Naive thymus-derived CD8-positive, alpha-beta T cell (primary cell): ENCODE results near the gene RPIA. TPM values are rescaled to one million over a fixed set of nuclear protein-coding genes. Genes with fewer than 3 reads are reported as not detected.

Experiments used
- ATAC-seq, 2 donors: fragments of 150-1000 bp; cut with Tn5 transposase in 1 of 2; sonication (Bioruptor Pico), chemical (Tn5 transposase) in 1 of 2; 1 replicate in 1 of 2; 2 replicates in 1 of 2; pipeline ENCODE4 v1.10.0; 2021; ENCODE audit warnings: mild to moderate bottlenecking in 2 of 2, moderate library complexity in 2 of 2
- POLR2A ChIA-PET: fragments of 350-600 bp; sonication (Branson Sonifier 250); formaldehyde crosslinking; loops from one replicate; lab custom pipeline; 2021; ENCODE audit warnings: antibody characterized with exemption; lab: Charles Lee
- DNase-seq, 10 donors: peaks; one replicate each; pipeline versions ENCODE4 v3.0.0 to v3.0.0-alpha.2; 2020 to 2022
- H3K27ac Mint-ChIP-seq, 10 donors: one replicate each; pipeline ENCODE4 v1.8.0; 2020 to 2022; ENCODE audit warnings: mild to moderate bottlenecking in 10 of 10, mixed read lengths in 10 of 10, moderate library complexity in 4 of 10, inconsistent platforms in 1 of 10
- H3K27me3 Mint-ChIP-seq, 5 donors: one replicate each; pipeline ENCODE4 v1.8.0; 2021 to 2022; ENCODE audit warnings: mixed read lengths in 5 of 5
- H3K36me3 Mint-ChIP-seq, 3 donors: one replicate each; pipeline ENCODE4 v1.8.0; 2020 to 2022; ENCODE audit warnings: mixed read lengths in 3 of 3, mild to moderate bottlenecking in 2 of 3, inconsistent platforms in 1 of 3
- H3K4me1 Mint-ChIP-seq, 4 donors: one replicate each; pipeline ENCODE4 v1.8.0; 2021 to 2022; ENCODE audit warnings: mixed read lengths in 4 of 4
- H3K4me3 Mint-ChIP-seq, 10 donors: one replicate each; pipeline ENCODE4 v1.8.0; 2020 to 2022; ENCODE audit warnings: mild to moderate bottlenecking in 10 of 10, mixed read lengths in 10 of 10, moderate library complexity in 6 of 10, inconsistent platforms in 1 of 10
- H3K9me3 Mint-ChIP-seq, 9 donors: one replicate each; pipeline ENCODE4 v1.8.0; 2020 to 2022; ENCODE audit warnings: mixed read lengths in 9 of 9, mild to moderate bottlenecking in 3 of 9, inconsistent platforms in 1 of 9, moderate library complexity in 1 of 9
- polyA plus RNA-seq, 3 donors: library from polyadenylated mRNA; unstranded; fragments of 300-500 nt; fragmentation: Illumina TruSeq; gene quantifications; one replicate each; pipeline ENCODE4 v1.2.3, GENCODE V29; 2021
- total RNA-seq, 8 experiments: library from RNA in 2 of 8; stranded (reverse) in 2 of 8; gene quantifications; one replicate each; pipeline ENCODE4 v1.2.3 and lab custom pipeline; 2021 to 2026

The RPIA gene
- total and polyA plus RNA-seq, 5 experiments from 2014 or later, result 31.6 to 72.8 (median 59.7) TPM

- peaks cover 0 to 5% (median 0%) of the 10 kb centered on the region in 3 donors for H3K36me3 Mint-ChIP-seq
- H3K4me3 Mint-ChIP-seq, result no peak overlapping the region
- no peak for ATAC-seq
- H3K27me3 Mint-ChIP-seq, result peaks cover 0 to 4% (median 0%) of the 10 kb centered on the region in 5 donors
- peaks cover 0 to 5% (median 3%) of the 10 kb centered on the region in 4 donors for H3K4me1 Mint-ChIP-seq
- no peak for DNase-seq
- H3K27ac Mint-ChIP-seq, result no peak overlapping the region
- no peaks in the 10 kb centered on the region for H3K9me3 Mint-ChIP-seq
- POLR2A ChIA-PET, result no interaction called here
Observed at GRCh38 chr2:88667219-88667618, 24.3 kb upstream of the RPIA start.

- POLR2A ChIA-PET, result no interaction called here
- Mint-ChIP-seq H3K36me3 (peaks cover 0 to 3% (median 0%) of the 10 kb centered on the region in 3 donors), H3K4me1 (peaks cover 0 to 5% (median 3%) of the 10 kb centered on the region in 4 donors), H3K9me3 (no peaks in the 10 kb centered on the region), H3K27ac (no peak overlapping the region), H3K27me3 (peaks cover 0 to 4% (median 0%) of the 10 kb centered on the region in 5 donors), H3K4me3 (no peak overlapping the region)
- DNase-seq (no peak), ATAC-seq (no peak)
Observed at GRCh38 chr2:88668862-88669261, 22.6 kb upstream of the RPIA start.

- H3K27me3 Mint-ChIP-seq, result peaks cover 0 to 4% (median 0%) of the 10 kb centered on the region in 5 donors
- POLR2A ChIA-PET, result no interaction called here
- DNase-seq (peak in 3 of 10 donors; percentile 5 to 13 (median 12)), ATAC-seq (peak; percentile 43 to 64)
- peaks cover 2 to 5% (median 3%) of the 10 kb centered on the region in 4 donors for H3K4me1 Mint-ChIP-seq
- H3K36me3 Mint-ChIP-seq, result no peaks in the 10 kb centered on the region
- H3K4me3 Mint-ChIP-seq, result no peak overlapping the region
- H3K27ac Mint-ChIP-seq, result no peak overlapping the region
- no peaks in the 10 kb centered on the region for H3K9me3 Mint-ChIP-seq
Observed at GRCh38 chr2:88669482-88670214, 21.8 kb upstream of the RPIA start.

GRCh38 chr2:88671786-88672427 lies 19.6 kb upstream of the RPIA start:
- H3K4me1 Mint-ChIP-seq, result peaks cover 2 to 5% (median 3%) of the 10 kb centered on the region in 4 donors
- DNase-seq, result peak in 5 of 10 donors; percentile 4 to 57 (median 49)
- no peaks in the 10 kb centered on the region for H3K9me3 Mint-ChIP-seq
- H3K36me3 Mint-ChIP-seq, result no peaks in the 10 kb centered on the region
- no peak overlapping the region for H3K27ac Mint-ChIP-seq
- POLR2A ChIA-PET, result no interaction called here
- H3K4me3 Mint-ChIP-seq, result no peak overlapping the region
- peak; percentile 57 to 67 for ATAC-seq
- peaks cover 0 to 4% (median 0%) of the 10 kb centered on the region in 5 donors for H3K27me3 Mint-ChIP-seq

GRCh38 chr2:88673363-88673762 lies 18.1 kb upstream of the RPIA start:
- ATAC-seq (no peak), DNase-seq (no peak)
- Mint-ChIP-seq H3K4me1 (peaks cover 0 to 5% (median 3%) of the 10 kb centered on the region in 4 donors), H3K9me3 (no peaks in the 10 kb centered on the region), H3K36me3 (peaks cover 0 to 4% (median 0%) of the 10 kb centered on the region in 3 donors), H3K27ac (peak overlapping the region in 1 of 10 donors; percentile 79), H3K4me3 (no peak overlapping the region), H3K27me3 (peaks cover 0 to 4% (median 0%) of the 10 kb centered on the region in 5 donors)
- POLR2A ChIA-PET, result no interaction called here

- peaks cover 0 to 20% (median 14%) of the 10 kb centered on the region in 9 donors for H3K9me3 Mint-ChIP-seq
- ATAC-seq (no peak), DNase-seq (no peak)
- H3K4me1 Mint-ChIP-seq, result no peaks in the 10 kb centered on the region
- H3K27ac Mint-ChIP-seq, result no peak overlapping the region
- H3K36me3 Mint-ChIP-seq, result peaks cover 13 to 23% (median 20%) of the 10 kb centered on the region in 3 donors
- peaks cover 0 to 6% (median 0%) of the 10 kb centered on the region in 5 donors for H3K27me3 Mint-ChIP-seq
- H3K4me3 Mint-ChIP-seq, result no peak overlapping the region
- POLR2A ChIA-PET, result no interaction called here
Observed at GRCh38 chr2:88680266-88680902, 11.1 kb upstream of the RPIA start.

- no peak overlapping the region for H3K27ac Mint-ChIP-seq
- POLR2A ChIA-PET, result no interaction called here
- no peaks in the 10 kb centered on the region for H3K4me1 Mint-ChIP-seq
- ATAC-seq (no peak), DNase-seq (no peak)
- H3K4me3 Mint-ChIP-seq, result no peak overlapping the region
- H3K9me3 Mint-ChIP-seq, result peaks cover 0 to 20% (median 14%) of the 10 kb centered on the region in 9 donors
- H3K27me3 Mint-ChIP-seq, result peaks cover 0 to 6% (median 0%) of the 10 kb centered on the region in 5 donors
- peaks cover 13 to 23% (median 20%) of the 10 kb centered on the region in 3 donors for H3K36me3 Mint-ChIP-seq
Observed at GRCh38 chr2:88680916-88681315, 10.6 kb upstream of the RPIA start.

GRCh38 chr2:88683160-88684021 lies 8.1 kb upstream of the RPIA start:
- peaks cover 0 to 4% (median 2%) of the 10 kb centered on the region in 4 donors for H3K4me1 Mint-ChIP-seq
- no peak for DNase-seq
- H3K36me3 Mint-ChIP-seq, result peaks cover 13 to 34% (median 30%) of the 10 kb centered on the region in 3 donors
- POLR2A ChIA-PET, result no interaction called here
- H3K27me3 Mint-ChIP-seq, result peaks cover 0 to 6% (median 0%) of the 10 kb centered on the region in 5 donors
- H3K4me3 Mint-ChIP-seq, result no peak overlapping the region
- no peak for ATAC-seq
- H3K27ac Mint-ChIP-seq, result no peak overlapping the region
- H3K9me3 Mint-ChIP-seq, result peaks cover 0 to 22% (median 14%) of the 10 kb centered on the region in 9 donors

GRCh38 chr2:88684519-88684918 lies 7.0 kb upstream of the RPIA start:
- ATAC-seq, result no peak
- POLR2A ChIA-PET, result no interaction called here

GRCh38 chr2:88686320-88686719 lies 5.2 kb upstream of the RPIA start:
- peaks cover 12 to 32% (median 30%) of the 10 kb centered on the region in 3 donors for H3K36me3 Mint-ChIP-seq
- POLR2A ChIA-PET, result no interaction called here
- H3K4me1 Mint-ChIP-seq, result peaks cover 11 to 24% (median 20%) of the 10 kb centered on the region in 4 donors
- DNase-seq, result no peak
- H3K27me3 Mint-ChIP-seq, result peaks cover 0 to 6% (median 0%) of the 10 kb centered on the region in 5 donors
- no peak for ATAC-seq
- no peak overlapping the region for H3K4me3 Mint-ChIP-seq
- H3K27ac Mint-ChIP-seq, result no peak overlapping the region
- H3K9me3 Mint-ChIP-seq, result peaks cover 0 to 22% (median 14%) of the 10 kb centered on the region in 9 donors

More at GRCh38 chr2:88684519-88684918, 7.0 kb upstream of the RPIA start:
- Mint-ChIP-seq H3K27ac (no peak overlapping the region), H3K9me3 (peaks cover 0 to 22% (median 14%) of the 10 kb centered on the region in 9 donors), H3K36me3 (peaks cover 13 to 32% (median 30%) of the 10 kb centered on the region in 3 donors), H3K4me3 (no peak overlapping the region), H3K27me3 (peaks cover 0 to 6% (median 0%) of the 10 kb centered on the region in 5 donors), H3K4me1 (peaks cover 2 to 6% (median 4%) of the 10 kb centered on the region in 4 donors)
- no peak for DNase-seq

- H3K27me3 Mint-ChIP-seq, result peaks cover 0 to 6% (median 0%) of the 10 kb centered on the region in 5 donors
- no peak overlapping the region for H3K4me3 Mint-ChIP-seq
- peaks cover 0 to 20% (median 14%) of the 10 kb centered on the region in 9 donors for H3K9me3 Mint-ChIP-seq
- peaks cover 17 to 31% (median 25%) of the 10 kb centered on the region in 4 donors for H3K4me1 Mint-ChIP-seq
- DNase-seq (no peak), ATAC-seq (no peak)
- peak overlapping the region in 1 of 10 donors; percentile 21 for H3K27ac Mint-ChIP-seq
- POLR2A ChIA-PET, result no interaction called here
- peaks cover 12 to 32% (median 30%) of the 10 kb centered on the region in 3 donors for H3K36me3 Mint-ChIP-seq
Observed at GRCh38 chr2:88687384-88687783, 4.1 kb upstream of the RPIA start.
